Endothelial cell of umbilical vein (primary cell): ENCODE data around the gene VPS4A. TPM values are rescaled to one million over a fixed set of nuclear protein-coding genes. Genes with fewer than 3 reads are reported as not detected.

Experiments used
- BruUV-seq: library from RNA; stranded (reverse); fragments of 400-500 nt; replicated peaks from 2 replicates; lab custom pipeline; 2021; lab: Mats Ljungman, UMichigan
- CTCF ChIA-PET: fragments of 300-600, 350-600 bp; sonication (Branson Sonifier 250); formaldehyde crosslinking; loops from one replicate; lab custom pipeline; 2021; ENCODE audit warnings: antibody characterized with exemption, inconsistent platforms; lab: Charles Lee
- POLR2A ChIA-PET: fragments of 300-600, 350-600 bp; sonication (Branson Sonifier 250); formaldehyde crosslinking; loops from one replicate; lab custom pipeline; 2021; ENCODE audit warnings: antibody characterized with exemption, inconsistent platforms; lab: Charles Lee
- DNase-seq: peaks from one replicate; pipeline ENCODE4 v3.0.0-alpha.2; 2011; ENCODE audit warnings: low read depth, low spot score
- FAIRE-seq: peaks from 2 replicates; lab custom pipeline; 2011; peaks lifted over from hg19 to GRCh38; lab: Jason Lieb, UNC
- H2AFZ ChIP-seq: 2 replicates; pipeline ENCODE4 v1.6.0; 2012; ENCODE audit warnings: low read depth, low read length, control low read depth, inconsistent platforms
- H3K27ac ChIP-seq: 2 replicates; pipeline ENCODE4 v1.5.1; 2011; ENCODE audit warnings: low read depth, mild to moderate bottlenecking, control low read depth, low read length, moderate library complexity; ENCODE audit not compliant: insufficient read depth
- H3K27me3 ChIP-seq, 2 experiments: 2 replicates each; pipeline versions ENCODE4 v1.6.0 to v1.6.1; 2011; ENCODE audit warnings: low read length in 2 of 2, mixed read lengths in 1 of 2; ENCODE audit not compliant: control insufficient read depth in 2 of 2, insufficient read depth in 2 of 2
- H3K36me3 ChIP-seq, 2 experiments: 2 replicates in 1 of 2; 3 replicates in 1 of 2; pipeline ENCODE4 v1.5.1; 2011; ENCODE audit warnings: low read length in 2 of 2, mild to moderate bottlenecking in 1 of 2, moderate library complexity in 1 of 2; ENCODE audit not compliant: control insufficient read depth in 2 of 2, insufficient read depth in 2 of 2; ENCODE audit errors: extremely low read depth in 1 of 2
- H3K4me1 ChIP-seq: 3 replicates; pipeline ENCODE4 v1.5.1; 2011; ENCODE audit warnings: mild to moderate bottlenecking, low read length; ENCODE audit not compliant: control insufficient read depth, insufficient read depth; ENCODE audit errors: extremely low read depth
- H3K4me2 ChIP-seq: 2 replicates; pipeline ENCODE4 v1.6.1; 2011; ENCODE audit warnings: low read length, control low read depth, mixed read lengths; ENCODE audit not compliant: insufficient read depth
- H3K4me3 ChIP-seq, 3 experiments: fragments of 200-600 bp in 1 of 3; sonication (generic), shearing (Covaris generic) in 1 of 3; replicated peaks in 1 of 3; 2 replicates each; pipeline ENCODE4 v1.5.1; 2011 to 2016; ENCODE audit warnings: control low read depth in 3 of 3, low read length in 3 of 3, mild to moderate bottlenecking in 2 of 3, inconsistent platforms in 1 of 3, low read depth in 1 of 3, moderate library complexity in 1 of 3; ENCODE audit not compliant: insufficient read depth in 1 of 3
- H3K79me2 ChIP-seq: 2 replicates; pipeline ENCODE4 v1.6.0; 2012; ENCODE audit warnings: low read length, inconsistent platforms; ENCODE audit not compliant: control insufficient read depth, insufficient read depth
- H3K9ac ChIP-seq: replicated peaks from 2 replicates; pipeline ENCODE3; 2011; ENCODE audit warnings: low read length, control low read depth; ENCODE audit not compliant: insufficient read depth; ENCODE audit errors: extremely low read depth
- H3K9me1 ChIP-seq: replicated peaks from 3 replicates; pipeline ENCODE4 v1.6.0; 2011; ENCODE audit warnings: mild to moderate bottlenecking, low read length; ENCODE audit not compliant: control insufficient read depth, insufficient read depth; ENCODE audit errors: extremely low read depth
- H3K9me3 ChIP-seq: replicated peaks from 2 replicates; pipeline ENCODE4 v1.5.1; 2012; ENCODE audit warnings: low read length, inconsistent platforms; ENCODE audit not compliant: control insufficient read depth, insufficient read depth
- H4K20me1 ChIP-seq: replicated peaks from 2 replicates; pipeline ENCODE3; 2011; ENCODE audit warnings: mild to moderate bottlenecking, low read length; ENCODE audit not compliant: control insufficient read depth, insufficient read depth; ENCODE audit errors: extremely low read depth
- CTCF ChIP-seq, 2 donors: IDR thresholded peaks; 1 replicate in 1 of 2; 2 replicates in 1 of 2; pipeline ENCODE4 v1.5.1; 2011; ENCODE audit warnings: low read length in 2 of 2, mild to moderate bottlenecking in 2 of 2, moderate library complexity in 2 of 2, control low read depth in 1 of 2, inconsistent platforms in 1 of 2, low read depth in 1 of 2; ENCODE audit not compliant: insufficient read depth in 1 of 2; ENCODE audit errors: extremely low read depth in 1 of 2
- EZH2 ChIP-seq: IDR thresholded peaks from 2 replicates; pipeline ENCODE4 v1.6.1; 2012; ENCODE audit warnings: borderline replicate concordance, low read depth, mild to moderate bottlenecking, moderate library complexity, low read length, inconsistent platforms; ENCODE audit not compliant: severe bottlenecking
- FOS ChIP-seq: IDR thresholded peaks from 2 replicates; pipeline ENCODE4 v1.6.1; 2011; ENCODE audit warnings: mild to moderate bottlenecking, low read length, moderate library complexity, borderline replicate concordance; ENCODE audit not compliant: insufficient read depth
- GATA2 ChIP-seq: IDR thresholded peaks from 2 replicates; pipeline ENCODE4 v1.7.0; 2011; ENCODE audit warnings: low read depth, mild to moderate bottlenecking, moderate library complexity, mixed read lengths, low read length; ENCODE audit not compliant: insufficient read length, insufficient read depth
- JUN ChIP-seq: IDR thresholded peaks from 2 replicates; pipeline ENCODE4 v1.6.1; 2011; ENCODE audit warnings: borderline replicate concordance, low read depth; ENCODE audit not compliant: insufficient read length, insufficient read depth
- MAX ChIP-seq: IDR thresholded peaks from 2 replicates; pipeline ENCODE4 v1.6.1; 2011; ENCODE audit not compliant: insufficient read depth, insufficient read length
- MYC ChIP-seq: IDR thresholded peaks from one replicate; pipeline ENCODE4 v1.6.1; 2011; ENCODE audit warnings: mild to moderate bottlenecking, low read depth, low read length
- POLR2A ChIP-seq: IDR thresholded peaks from 2 replicates; pipeline ENCODE4 v1.6.1; 2012; ENCODE audit warnings: low read depth, mild to moderate bottlenecking, control low read depth, low read length
- POLR2AphosphoS5 ChIP-seq: IDR thresholded peaks from 2 replicates; pipeline ENCODE4 v1.6.1; 2012; ENCODE audit warnings: low read depth, mild to moderate bottlenecking, control low read depth, low read length, moderate library complexity; ENCODE audit not compliant: insufficient read depth
- dilution Hi-C: fragments of 300-500 bp; cut with MboI; formaldehyde crosslinking; loops from one replicate; pipeline ENCODE4 v1.15.0; 2019; ENCODE audit warnings: low sequenced_read_pairs; ENCODE audit not compliant: extremely low pct_ligation_motif_present
- intact Hi-C: fragments of 100-400 bp; cut with micrococcal nuclease; formaldehyde crosslinking; loops from one replicate; pipeline ENCODE4 v1.10.0; 2022
- polyA plus RNA-seq, 4 experiments: library from polyadenylated mRNA; depleted of rRNA in 3 of 4; stranded (reverse) in 3 of 4; unstranded in 1 of 4; fragments of >200 nt; gene quantifications; 2 replicates each; pipeline versions ENCODE4 v1.2.1 to v1.2.3, GENCODE V29; 2011 to 2012; ENCODE audit warnings: missing spikeins in 1 of 4
- total RNA-seq: library from RNA; stranded (reverse); gene quantifications from 2 replicates; pipeline ENCODE4 v1.2.3, GENCODE V29; 2021

The VPS4A gene
- total and polyA plus RNA-seq, 2 donors (not counting 3 experiments of a cell fraction or from before 2014, with no cell fraction given), result 22.3 to 34.8 TPM

DNA sequence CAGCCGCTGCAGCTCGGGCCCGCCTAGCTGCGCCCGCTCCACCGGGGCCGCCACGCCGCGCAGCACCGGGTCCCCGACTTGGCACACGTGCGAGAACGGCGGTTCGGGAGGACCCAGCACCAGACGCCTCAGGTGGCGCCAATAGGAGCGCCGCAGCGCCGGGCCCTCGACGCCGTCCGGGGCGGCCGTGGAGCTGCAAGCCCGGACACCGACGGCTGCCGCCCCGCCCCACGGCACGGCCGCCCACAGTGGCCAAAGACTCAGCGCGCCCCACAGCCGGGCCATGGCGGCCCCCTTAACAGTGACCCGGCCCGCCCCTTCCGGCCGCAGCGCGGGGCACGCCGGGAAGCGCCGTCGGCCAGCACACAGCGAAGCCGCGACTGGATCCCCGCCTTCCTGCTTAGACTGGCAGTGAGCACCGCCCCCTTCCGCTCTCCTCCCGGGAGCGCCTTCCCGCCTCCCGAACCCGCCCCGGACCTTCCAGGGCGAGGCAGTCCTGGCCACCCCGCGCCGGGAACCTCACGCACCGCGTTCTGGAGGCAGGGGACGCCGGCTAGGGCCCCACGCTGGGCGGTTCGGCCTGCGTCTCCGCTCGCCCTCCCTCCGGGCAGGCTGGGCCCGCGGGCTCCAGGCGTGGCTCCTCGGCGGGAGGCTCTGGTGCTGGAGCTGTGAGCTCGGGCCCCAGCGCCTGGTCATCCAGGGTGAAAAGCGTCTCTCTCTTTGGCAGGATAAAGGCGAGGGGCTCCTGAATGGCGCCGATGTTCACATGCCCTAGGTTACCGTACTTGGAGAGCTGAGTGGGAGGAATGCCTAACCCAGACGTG, 19.3 kb downstream of the VPS4A start, which contains the start of gene PDF:
TSS of gene PDF (minus strand) at position 303 of the 824 bp plus-strand sequence. CDS start at position 285, 18 bp downstream.
- peak within 1 kb of the TSS; percentile 32 to 67 (median 47) for H3K4me3 ChIP-seq
- H3K79me2 ChIP-seq, result peaks cover 34% of the 10 kb centered on the region
- dilution Hi-C loops, result no loop called here
- peak within 1 kb of the TSS; percentile 85 for H3K9ac ChIP-seq
- POLR2A ChIA-PET, result interaction anchor here (0.7 to 1.1 kb wide), 2 partner anchors 8 to 48 kb away, joined by 3 to 4 read pairs; partner anchors contain the start of genes COG8 and NIP7
- no peaks in the 10 kb centered on the region for H3K9me1 ChIP-seq
- peaks cover 21% of the 10 kb centered on the region for H3K4me1 ChIP-seq
- peak within 1 kb of the TSS; percentile 65 for H3K4me2 ChIP-seq
- H3K27me3 ChIP-seq, result no peaks in the 10 kb centered on the region
- H3K36me3 ChIP-seq, result peaks cover 9 to 16% of the 10 kb centered on the region in 2 experiments
- CTCF ChIA-PET, result interaction anchor here (1.4 kb wide), 1 partner anchor 180 kb away, joined by 9 read pairs; no protein-coding TSS in a partner anchor
- TF ChIP-seq CTCF (IDR thresholded peaks at IDR 0.05; ENCODE audit: extremely low read depth in 1 of 2, insufficient read depth in 1 of 2, low read depth in 1 of 2, low read length in 2 of 2) (no peak), MYC (peak; percentile 44), JUN (no peak), POLR2A (peak; percentile 95), POLR2AphosphoS5 (peak; percentile 95), FOS (no peak), MAX (peak; percentile 0), GATA2 (no peak), EZH2 (no peak)
- H3K9me3 ChIP-seq, result no peaks in the 10 kb centered on the region
- peak within 1 kb of the TSS; percentile 86 for H3K27ac ChIP-seq
- intact Hi-C loops, result loop anchor here (1.0 kb wide), 2 partner anchors 9 to 19 kb away; partner anchors contain the start of genes COG8, NIP7 and VPS4A
- peak; percentile 93 for DNase-seq
- peak; percentile 91 for FAIRE-seq
- H4K20me1 ChIP-seq, result no peaks in the 10 kb centered on the region
- H2AFZ ChIP-seq, result peak within 1 kb of the TSS; percentile 66
- BruUV-seq, result TSS peak; percentile 78
